ENCODE data around the gene MYO16. TPM values are rescaled to one million over a fixed set of nuclear protein-coding genes. Genes with fewer than 3 reads are reported as not detected.
A peak's percentile ranks its signal among the peaks of the same experiment; 100 is the strongest.

MYO16 gene
- total and polyA plus RNA-seq, 2 of the 4 experiments (the other 2 are of a cell fraction), result under 0.01 to 0.03 TPM

DNA sequence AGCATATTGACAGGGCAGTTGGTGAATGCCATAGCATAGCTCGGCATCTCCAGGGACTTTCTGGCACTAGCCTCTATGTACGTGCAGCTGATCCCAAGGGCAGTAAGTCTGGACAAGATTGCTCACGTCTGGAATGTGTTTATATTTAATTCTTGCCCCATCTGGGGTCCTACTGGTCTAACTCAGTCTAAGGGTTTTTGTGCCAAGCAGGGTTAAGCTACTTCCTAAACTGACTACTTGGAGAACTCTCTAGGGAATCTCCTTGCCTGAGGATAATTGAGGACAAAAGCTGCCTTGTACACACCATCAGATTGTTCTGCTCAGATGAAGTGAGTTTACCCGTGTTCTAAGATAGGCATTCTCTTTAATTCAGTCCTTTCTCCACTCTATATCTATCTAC, 358.1 kb downstream of the MYO16 start:
- Histone ChIP-seq H2BK5ac (ENCODE audit: low read depth, low read length, poor library complexity, severe bottlenecking) (no peak overlapping the region), H3K36me3 (ENCODE audit: control insufficient read depth, insufficient read depth, low read length) (no peaks in the 10 kb centered on the region), H4K8ac (ENCODE audit: low read depth in 2 of 2, low read length in 2 of 2) (no peak overlapping the region), H3K18ac (ENCODE audit: low read depth, low read length) (no peak overlapping the region), H3K9me1 (ENCODE audit: insufficient read depth, low read length) (0 out of 2 replicates have a peak, but pooled peaks cover 3% of the 10 kb centered on the region), H3K4me2 (ENCODE audit: low read depth, low read length) (no peak overlapping the region), H3K23ac (ENCODE audit: low read depth, low read length) (no peak overlapping the region), H3K27me3 (ENCODE audit: control insufficient read depth, insufficient read depth, low read length) (peaks cover 3% of the 10 kb centered on the region; the same call in 1 of the 2 replicates), H4K20me1 (ENCODE audit: insufficient read depth, low read length) (no peaks in the 10 kb centered on the region), H3K4me3 (ENCODE audit: insufficient read depth, low read depth, low read length) (no peak overlapping the region), H2BK15ac (ENCODE audit: low read depth, low read length) (no peak overlapping the region), H2AK5ac (ENCODE audit: low read depth, low read length) (no peak overlapping the region), H3K4me1 (ENCODE audit: control insufficient read depth, insufficient read depth, low read length) (no peaks in the 10 kb centered on the region; the same call in 1 of the 2 replicates), H3K9me3 (ENCODE audit: control insufficient read depth, insufficient read depth, low read length) (no peaks in the 10 kb centered on the region), H3K9ac (ENCODE audit: low read depth, low read length) (no peak overlapping the region), H3K4ac (ENCODE audit: low read depth, low read length) (no peak overlapping the region), H3K27ac (ENCODE audit: insufficient read depth, low read length) (no peak overlapping the region), H4K5ac (ENCODE audit: low read depth, low read length) (no peak overlapping the region), H2AFZ (replicated peaks; ENCODE audit: low read length, poor library complexity) (no peak overlapping the region), H2BK120ac (ENCODE audit: low read depth, low read length) (no peak overlapping the region), H3K79me1 (ENCODE audit: low read depth in 1 of 2, low read length in 2 of 2) (no peaks in the 10 kb centered on the region), H4K91ac (ENCODE audit: insufficient read depth, low read depth, low read length) (no peak overlapping the region), H2AK9ac (replicated peaks; ENCODE audit: low read depth, low read length, poor library complexity) (no peak overlapping the region), H3K14ac (replicated peaks; ENCODE audit: low read depth, low read length) (no peak overlapping the region), H3K56ac (ENCODE audit: extremely low read depth, insufficient read depth, low read length) (no peak overlapping the region), H2BK20ac (ENCODE audit: low read depth, low read length) (0 out of 2 replicates have a peak overlapping the region, but pooled peaks have one; percentile 8)
- POLR2A ChIA-PET (ENCODE audit: unreplicated experiment), result no interaction called here
- TF ChIP-seq RAD21 (IDR thresholded peaks at IDR 0.05; ENCODE audit: low read length) (no peak), CEBPB (IDR thresholded peaks at IDR 0.05; ENCODE audit: low read depth, low read length) (peak; percentile 62; the same call in 1 of the 2 replicates)
- WGBS, 2 experiments (ENCODE audit: extremely low coverage in 2 of 2, insufficient read length in 1 of 2), result 60% methylated on average over 2 of the region's 4 CpGs; no CpG with 5 or more reads in 1 of the 2 experiments
- DNase-seq (peak; percentile 62), ATAC-seq (ENCODE audit: low read depth) (peak; percentile 71)
- in situ Hi-C loops (cut with MboI; ENCODE audit: low sequenced_read_pairs) (no loop called here), dilution Hi-C loops (cut with HindIII; ENCODE audit: low sequenced_read_pairs, unreplicated experiment) (no loop called here), intact Hi-C loops (cut with micrococcal nuclease) (no loop called here)
- CTCF ChIA-PET, result interaction anchor here (0.6 to 0.8 kb wide), 2 partner anchors 25 to 161 kb away, joined by 3 to 5 read pairs; no protein-coding TSS in a partner anchor
- BruUV-seq (replicated peaks), result no TSS peak
